Fibroblast of peridontal ligament (primary cell): ENCODE data around the gene RPL34.
"Not testable (repeated sequence)": the region's sequence is repeated elsewhere in the genome, so short reads cannot be mapped to it uniquely, and the experiment has no call there.

Experiments used
- DNase-seq: peaks from one replicate; pipeline ENCODE4 v3.0.0-alpha.2; 2010; ENCODE audit errors: extremely low read depth

RPL34 gene

DNA sequence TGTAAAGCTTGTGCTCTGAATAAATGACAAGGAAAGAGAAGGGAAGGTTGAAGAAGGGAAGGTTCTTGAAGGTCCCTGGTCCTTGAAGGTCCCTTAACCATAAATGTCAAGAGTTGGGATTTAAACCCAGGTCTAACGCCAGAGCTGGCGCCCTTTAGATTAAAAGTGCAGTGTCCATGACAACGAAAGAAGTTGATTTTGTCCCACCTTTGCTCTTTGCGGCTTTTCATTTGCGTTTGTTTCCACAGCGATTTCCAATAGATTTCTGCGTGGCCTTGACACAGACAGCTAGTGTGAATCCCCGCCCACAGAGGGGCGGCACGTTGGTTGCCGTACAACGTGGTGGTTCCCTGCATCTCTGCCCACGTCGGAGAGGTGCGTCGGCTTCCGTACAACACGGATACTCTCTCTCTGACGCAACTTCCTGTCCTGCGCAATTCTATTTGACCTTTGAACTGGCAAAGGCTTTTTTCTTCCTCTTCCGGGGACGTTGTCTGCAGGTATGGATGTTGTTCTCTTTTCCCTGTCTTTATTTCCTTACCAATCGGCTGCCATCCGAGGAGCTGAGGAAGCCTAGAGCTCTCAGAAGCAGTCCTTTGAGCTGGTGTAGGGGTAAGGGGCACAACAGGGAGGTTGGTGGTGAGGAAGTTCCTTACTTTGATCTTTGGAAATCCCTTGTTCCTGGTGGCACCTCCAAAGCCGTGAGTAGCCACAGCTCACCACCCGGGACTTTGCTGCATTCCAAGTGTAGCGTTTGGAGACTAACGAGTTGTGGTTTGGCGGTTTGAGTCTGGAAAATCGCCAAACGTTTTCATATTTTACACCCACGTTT, at the start of gene RPL34:
TSS of gene RPL34 (plus strand) at position 476 of the 832 bp plus-strand sequence. CDS start 1,384 bp downstream, outside the sequence.
- DNase-seq = peak; percentile 99

DNA sequence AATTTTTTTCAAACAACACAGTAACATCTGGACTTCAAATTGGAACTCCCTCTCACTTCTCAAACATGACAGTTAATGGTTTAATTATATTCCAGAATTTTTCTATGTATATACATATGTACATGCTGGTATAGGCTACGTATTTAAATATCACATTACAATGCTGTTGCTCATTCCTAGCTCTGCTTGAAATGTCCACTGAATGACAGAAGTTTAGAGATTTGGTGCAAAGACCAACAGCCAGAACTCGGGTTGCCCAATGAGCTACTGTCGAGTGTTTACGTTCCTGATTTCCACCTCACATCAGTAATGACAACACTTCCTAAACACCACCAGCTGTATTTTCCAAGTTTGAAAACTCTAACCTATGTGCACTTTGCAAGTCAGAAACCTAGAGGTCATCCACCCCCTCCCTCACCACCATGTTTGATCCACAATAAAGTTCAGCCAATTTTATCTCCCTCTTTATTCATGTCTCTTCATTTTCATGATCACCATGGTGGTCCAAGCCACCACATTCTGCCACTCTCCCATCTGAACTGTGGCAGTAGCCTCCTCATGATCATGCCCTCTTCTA, 49.3 kb upstream of the RPL34 start:
- DNase-seq = no peak

DNA sequence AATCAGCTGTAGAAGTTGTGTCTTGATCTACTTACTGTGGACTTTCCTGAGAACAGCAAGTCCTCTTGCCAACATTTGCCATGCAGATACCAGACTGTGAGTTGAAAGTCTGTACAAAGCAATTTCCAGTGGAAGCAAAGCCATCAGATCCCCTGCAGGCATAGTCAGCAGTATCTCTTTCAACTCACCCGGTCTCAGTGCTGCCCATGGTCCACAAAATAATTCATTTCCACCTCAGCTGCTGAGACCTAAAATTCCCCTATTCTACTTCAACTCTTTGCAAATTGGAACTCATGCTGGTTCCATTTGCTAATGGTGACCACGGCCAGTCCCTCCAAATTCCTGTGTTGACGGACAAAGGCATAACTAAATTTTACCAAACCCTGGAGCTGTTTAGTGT, 46.0 kb upstream of the RPL34 start:
- no peak for DNase-seq

DNA sequence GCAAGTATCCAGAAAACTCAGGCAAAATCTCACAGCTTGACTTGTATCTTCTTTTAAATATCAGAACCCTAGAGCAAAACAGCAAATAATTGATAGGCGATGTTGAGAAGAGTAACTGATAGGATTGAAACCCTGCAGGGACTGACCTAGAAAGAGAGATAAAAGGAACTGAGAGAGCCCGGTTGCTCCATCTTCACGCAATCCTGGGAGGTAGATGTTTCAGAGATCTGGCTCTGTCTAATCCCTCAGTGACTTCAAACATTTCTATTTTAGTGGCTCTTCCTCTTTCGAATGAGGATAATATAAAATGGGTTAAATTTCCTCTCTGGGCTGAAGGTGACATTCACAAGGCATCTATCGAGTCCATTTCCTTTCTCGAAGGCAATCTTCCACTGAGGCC, 39.3 kb upstream of the RPL34 start:
- DNase-seq = no peak

DNA sequence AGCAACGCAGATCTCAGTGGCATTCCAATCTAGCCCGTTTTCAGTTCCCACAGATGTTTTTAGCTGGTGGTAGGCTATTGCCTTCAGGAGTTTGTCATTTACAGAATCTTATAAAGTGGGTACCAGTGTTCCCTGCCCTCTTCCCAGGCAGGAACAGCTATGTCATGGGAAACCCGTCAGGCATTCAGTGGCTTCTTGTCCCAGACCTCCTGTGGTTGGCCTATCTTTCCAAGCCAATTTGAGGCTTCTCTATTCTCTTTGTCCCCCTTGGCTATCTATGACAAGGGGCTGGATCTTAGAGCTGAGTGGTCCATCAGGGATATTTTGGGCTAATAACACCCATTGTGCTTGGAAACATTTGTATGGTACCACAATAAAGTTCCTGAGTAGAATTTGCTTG, 33.6 kb upstream of the RPL34 start:
- DNase-seq = peak; percentile 16

DNA sequence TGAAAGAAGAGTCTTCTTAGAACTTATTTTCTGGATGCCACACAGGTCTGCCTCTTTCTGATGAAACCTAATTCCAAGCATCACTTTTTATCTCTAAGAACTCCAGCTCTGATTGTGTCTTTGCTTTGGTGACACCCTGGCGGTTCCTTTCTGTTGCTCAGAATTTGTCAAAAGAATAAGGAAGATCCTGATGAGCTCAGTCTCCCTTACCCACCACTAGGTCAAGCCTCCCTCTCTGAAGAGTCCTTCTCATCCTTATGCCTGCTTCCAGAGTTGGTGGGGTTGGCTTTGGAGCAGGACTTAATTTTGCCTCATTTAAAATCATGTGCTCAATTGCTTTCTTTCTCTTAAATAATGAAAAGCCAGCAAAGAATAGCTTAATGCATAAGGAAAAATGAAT, 31.5 kb upstream of the RPL34 start:
- DNase-seq = no peak

DNA sequence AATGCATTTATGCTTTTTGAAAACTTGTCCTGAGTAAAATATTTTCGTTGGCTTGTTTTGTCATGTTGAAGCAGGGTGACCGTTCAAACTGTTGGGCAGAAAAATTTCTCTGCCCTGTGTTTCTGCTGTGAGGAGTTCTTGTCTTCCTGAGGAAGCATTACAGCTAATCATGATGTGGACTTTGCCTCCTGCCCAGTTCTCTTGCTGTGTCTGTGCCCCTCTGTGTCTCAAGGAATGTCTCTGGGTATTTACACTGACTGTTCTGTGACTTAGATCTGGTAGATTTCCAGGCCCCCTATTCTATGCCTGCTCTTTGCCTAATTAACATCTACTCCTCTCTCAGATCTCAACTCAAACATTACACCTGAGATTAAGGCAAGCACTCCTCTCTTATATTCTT, 30.4 kb upstream of the RPL34 start:
- no peak for DNase-seq

DNA sequence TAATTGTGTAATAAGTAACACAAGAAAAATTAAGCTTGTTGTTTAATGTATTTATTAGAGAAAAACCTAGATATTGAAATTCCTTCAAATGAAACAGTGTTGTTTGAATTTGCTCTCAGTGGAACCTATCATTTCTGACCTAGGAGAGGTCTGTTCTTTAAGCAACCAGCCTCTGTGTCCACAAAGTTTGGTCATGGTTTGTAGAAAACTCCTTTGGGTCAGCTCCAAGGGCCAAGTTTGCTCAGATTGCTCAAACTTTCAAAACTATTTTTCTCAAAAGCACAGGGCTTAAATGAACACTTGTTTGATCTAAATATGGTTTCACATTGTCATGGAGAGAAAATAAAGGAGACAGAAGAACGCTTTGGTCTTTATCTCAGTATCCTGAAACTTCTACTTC, 29.6 kb upstream of the RPL34 start:
- peak; percentile 65 for DNase-seq

DNA sequence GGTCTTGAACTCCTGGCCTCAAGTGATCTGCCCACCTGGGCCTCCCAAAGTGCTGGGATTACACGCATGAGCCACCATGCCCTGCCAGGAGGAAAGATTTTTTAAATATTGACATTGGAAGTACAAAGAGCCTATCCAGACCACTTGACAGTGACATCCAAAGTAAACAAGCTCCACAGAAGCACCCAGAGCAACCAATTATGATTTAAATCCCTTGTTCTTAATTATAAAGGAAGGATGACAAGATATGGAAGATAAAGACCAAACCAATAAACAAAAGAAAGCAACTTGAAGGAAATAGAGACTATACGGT, 27.7 kb upstream of the RPL34 start:
- DNase-seq = no peak

DNA sequence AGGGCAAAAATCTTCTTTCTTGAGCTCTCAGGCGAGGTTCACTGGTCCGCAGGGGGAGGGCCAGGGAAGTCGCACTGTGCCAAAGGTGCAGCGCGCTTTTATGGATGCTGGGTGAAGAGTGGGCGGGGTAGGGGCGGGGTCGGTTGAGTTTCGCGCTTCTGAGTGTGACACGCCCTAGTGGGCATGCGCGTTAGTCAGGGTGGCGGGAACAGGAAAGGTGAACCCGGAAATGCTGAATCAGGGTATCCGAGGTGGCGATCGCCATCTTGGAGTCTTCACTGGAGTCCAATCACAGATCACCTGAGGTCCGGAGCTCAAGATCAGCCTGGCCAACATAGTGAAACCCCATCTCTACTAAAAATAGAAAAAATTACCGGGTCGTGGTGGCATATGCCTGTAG, 26.1 kb upstream of the RPL34 start:
- not testable (repeated sequence) for DNase-seq

DNA sequence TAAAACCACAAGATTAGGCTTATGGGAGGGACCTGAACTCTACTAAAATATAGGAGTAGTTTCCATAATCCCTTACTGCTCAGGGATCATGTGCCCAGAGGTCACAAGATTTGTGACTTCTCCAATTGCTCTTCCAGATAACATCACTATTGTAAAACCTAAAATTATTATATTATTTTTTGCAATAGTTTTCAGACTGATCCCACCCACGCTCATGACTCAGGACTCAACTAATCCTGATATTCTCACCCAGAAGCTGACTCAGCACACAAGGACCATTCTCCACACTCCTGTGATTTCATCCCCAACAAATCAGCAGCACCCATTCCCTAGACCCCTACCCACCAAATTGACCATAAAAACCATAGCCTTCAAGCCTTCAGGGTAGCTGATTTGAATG, 24.0 kb upstream of the RPL34 start:
- no peak for DNase-seq

DNA sequence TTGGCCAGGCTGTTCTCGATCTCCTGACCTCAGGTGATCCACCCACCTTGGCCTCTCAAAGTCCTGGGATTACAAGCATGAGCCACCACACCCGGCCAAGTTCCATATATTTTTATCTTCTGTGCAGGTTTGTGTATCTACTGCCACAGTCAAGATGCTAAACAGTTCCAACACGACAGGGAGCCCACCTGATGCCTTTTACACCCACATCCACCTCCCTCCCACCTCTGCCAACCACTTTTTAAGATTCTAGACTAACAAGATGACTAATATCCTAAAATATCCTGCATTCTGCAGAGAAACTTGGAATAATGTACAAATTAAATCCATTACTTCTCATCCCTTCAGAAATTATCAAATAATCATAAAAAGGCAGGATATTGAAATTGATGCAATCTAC, 19.3 kb upstream of the RPL34 start:
- no peak for DNase-seq

DNA sequence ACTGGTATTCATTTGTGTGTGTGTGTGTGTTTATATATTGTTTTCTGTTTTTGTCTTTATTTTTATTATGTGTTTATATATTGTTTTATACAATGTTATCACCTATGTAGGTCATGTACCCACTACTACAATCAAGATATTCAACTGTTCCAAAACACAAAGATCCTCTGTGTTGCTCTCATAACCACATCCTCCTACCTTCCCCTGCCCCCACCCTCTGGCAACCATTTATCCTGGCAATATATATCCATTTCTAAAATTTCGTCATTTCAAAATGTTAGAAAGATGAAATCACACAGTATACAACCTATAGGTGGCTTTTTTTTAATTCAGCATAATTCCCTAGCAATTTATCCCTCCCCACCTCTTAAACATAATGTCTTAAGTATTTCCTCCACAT, 18.8 kb upstream of the RPL34 start:
- no peak for DNase-seq

DNA sequence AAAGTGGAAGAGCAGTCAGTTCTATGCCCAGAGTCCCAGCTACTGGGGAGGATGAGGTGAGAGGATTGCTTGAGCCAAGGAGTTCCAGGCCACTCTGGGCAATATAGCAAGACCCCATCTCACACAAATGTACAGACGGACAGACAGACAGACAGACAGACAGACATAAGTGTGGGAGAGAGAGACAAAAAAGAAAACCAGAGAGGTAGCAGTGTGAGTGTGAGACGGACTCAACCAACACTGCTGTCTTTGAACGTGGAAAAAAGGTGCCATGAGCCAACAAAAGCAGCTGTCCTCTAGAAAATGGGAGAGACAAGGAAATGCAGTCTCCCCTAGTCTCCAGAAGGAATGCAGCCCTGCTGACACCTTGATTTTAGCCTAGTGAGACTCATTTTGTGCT, 18.2 kb upstream of the RPL34 start:
- no peak for DNase-seq

DNA sequence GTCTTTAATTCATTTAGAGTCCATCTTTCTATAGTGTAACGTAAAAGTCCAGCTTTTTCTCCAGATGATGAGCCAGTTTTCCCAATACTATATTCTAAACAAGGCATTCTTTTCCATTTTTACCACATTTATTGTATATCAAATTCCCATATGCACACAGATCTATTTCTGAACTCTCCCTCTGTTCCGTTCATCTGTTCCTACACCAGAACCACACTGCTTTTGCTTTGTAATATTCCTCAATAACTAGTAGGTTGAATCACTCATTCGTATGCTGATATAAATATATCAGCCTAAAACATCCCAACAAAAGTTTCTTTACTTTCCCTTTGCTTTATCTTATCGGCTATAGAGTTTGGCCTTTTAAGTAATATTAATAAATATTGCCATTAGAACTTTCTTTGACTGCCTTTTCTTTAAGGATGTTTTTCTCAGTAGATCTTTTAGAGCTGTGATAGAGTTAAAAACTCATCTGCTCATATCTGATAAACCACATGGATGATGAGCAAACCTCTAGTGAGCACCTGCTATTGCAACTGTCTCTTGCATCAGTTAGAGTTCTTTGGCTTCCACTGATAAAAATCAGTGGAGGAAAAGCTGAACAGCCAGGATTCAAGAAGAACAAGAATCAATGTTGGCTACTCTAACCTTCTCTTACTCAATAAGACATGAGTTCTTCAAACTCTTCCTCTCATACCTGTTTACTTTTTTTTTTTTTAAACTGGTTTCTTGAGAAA, 13.1 kb upstream of the RPL34 start:
- DNase-seq = no peak

DNA sequence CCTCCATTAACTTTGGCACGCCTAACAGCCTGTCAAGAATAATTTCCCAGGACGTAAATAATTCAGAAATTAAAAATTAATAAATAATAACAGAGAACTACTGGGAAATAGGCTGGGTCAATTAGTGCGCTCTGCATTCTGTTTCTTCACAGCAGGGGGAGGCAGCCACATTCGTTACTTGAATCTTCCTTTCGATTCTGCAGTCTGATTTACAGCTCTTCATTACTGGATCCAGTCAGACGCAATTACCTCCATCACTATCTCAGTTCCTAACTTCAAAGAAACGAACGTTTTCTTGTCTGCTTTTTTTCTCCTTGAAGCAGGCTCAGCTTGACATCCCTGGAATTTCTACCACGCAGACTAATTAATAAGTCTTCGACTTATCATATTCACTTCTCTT, 9.0 kb upstream of the RPL34 start:
- DNase-seq = no peak

DNA sequence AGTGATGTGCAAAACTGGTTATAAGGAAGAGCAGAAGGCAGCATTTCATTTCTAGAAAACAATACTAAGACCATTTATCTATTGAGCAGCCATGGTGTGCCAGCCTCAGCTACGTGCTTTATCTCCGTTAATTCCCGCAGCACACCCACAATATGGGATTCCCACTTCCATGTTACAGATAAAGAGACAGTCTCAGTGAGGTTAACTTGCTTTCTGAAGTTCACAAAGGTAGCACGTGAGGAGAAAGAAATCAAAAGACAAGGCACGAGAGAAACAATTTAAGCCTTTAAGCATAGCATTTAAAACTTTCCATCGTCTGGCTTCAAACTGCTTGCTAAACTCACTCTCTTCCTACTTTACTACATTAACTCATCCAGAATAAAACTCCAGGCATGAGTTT, 8.0 kb upstream of the RPL34 start:
- DNase-seq = no peak

DNA sequence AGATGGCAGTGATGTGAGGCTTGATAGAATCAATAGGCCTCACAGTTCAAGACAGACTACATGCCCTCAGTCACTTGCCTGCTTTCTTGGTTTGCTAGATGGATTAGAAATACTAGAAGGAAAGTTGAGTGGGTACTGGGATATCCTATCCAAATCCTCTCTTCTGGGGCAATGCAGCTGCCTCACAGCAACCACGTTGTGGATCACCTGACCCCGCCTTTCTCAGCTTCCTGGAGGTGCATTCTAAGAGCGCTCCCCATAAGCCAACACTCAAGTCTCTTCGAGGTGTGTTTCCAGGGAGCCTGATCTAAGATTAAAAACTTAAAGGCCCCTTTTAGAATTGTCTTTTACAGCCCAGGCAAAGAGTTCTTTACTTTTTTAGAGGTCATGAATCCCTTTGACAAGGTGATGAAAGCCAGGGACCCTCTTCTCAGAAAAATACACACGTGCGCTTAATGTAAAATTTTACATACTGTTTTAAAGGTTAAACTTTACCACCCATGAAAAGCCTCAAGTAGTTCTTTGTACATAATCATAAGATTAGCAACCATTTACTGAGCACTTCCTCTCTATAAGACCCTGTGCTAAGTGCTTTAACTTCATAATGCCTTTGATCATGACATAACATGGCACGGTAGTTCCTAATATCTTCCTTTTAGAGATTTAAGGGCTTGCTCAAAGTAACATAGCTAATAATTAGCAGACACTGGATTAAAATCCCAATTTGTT, 840 bp upstream of the RPL34 start:
- DNase-seq = no peak

DNA sequence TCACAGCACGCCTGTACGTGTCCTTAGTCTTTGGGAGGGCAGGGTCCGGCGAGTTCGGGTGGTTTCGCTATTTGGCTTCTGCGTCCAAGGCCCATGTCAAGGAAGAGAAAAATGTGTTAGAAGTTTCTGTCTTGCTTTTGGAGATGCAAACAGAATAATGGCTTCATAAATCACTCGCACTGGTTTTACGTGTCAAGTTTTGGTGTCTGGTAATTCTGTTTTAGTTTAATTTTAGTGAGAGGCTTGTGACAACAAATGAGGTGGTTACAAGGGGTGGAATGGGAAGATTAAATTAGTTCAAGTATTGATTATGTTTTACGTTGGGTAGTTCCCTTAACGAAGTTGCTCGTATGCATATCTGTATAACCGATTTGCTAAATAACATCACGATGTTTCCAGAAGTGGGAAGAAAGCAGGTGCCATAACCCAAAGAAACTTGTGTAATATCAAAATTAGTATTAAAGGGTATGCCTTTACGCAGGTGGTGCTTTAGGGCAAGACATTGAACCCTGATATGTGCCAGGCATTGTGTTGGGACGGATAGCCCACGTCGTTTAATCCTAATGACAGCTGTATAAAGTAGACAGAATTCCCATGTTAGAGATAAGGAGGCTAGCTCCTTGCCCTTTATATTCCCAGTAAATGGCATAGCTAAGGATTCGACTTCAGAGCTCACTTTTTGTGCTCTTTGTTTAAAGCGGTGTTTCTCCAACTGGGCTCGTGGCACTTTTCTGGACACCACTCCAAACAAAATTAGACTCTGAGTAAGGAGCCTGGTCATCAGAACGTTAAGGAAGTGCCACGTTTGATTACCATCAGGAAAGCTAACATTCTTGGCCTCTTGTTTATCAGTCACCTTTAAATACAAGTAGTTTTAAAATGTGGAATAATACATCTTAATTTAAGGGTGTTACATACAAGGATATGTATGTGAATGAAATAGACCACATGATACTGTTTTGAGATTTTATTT, 843 bp downstream of the RPL34 start:
- peak; percentile 29 for DNase-seq

DNA sequence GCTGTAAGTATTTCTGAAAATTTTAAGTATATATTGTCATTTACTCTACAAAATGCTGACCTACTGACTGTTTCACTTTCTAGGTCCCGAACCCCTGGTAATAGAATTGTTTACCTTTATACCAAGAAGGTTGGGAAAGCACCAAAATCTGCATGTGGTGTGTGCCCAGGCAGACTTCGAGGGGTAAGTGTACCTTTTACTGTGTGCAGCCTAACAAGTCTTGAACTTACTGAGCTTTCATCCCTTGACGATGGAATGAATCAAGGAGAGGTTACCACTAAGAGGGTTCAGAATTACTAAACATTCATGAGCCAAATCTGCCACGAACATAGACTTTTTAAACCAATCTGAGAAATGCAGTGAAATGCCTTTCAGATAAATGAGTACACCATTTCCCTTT, 1.6 kb downstream of the RPL34 start:
- no peak for DNase-seq

DNA sequence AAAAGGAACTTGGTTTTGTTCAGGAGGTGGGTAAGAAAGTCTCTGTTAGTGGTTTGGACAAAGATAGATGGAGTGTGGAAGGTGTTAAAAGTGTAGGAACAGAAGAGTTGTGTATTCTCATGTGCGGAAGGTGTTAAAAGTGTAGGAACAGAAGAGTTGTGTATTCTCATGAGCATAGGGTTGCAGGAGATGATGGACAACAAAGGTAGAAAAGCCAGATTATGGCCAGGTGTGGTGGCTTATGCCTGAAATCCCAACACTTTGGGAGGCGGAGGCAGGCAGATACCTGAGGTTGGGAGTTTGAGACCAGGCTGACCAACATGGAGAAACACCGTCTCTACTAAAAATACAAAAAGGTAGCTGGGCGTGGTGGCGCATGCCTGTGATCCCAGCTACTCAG, 2.5 kb downstream of the RPL34 start:
- no peak for DNase-seq
